PC-9 (cell line): Measurements from ENCODE around the gene CENPA. TPM values are rescaled to one million over a fixed set of nuclear protein-coding genes. Genes with fewer than 3 reads are reported as not detected.

ENCODE experiments used
- BruUV-seq: library from RNA; stranded (reverse); fragments of 400-500 nt; replicated peaks from 2 replicates; lab custom pipeline; 2021; lab: Mats Ljungman, UMichigan
- CTCF ChIA-PET: fragments of 300-600 bp; sonication (Branson Sonifier 250); formaldehyde crosslinking; loops from one replicate; lab custom pipeline; 2022; ENCODE audit warnings: antibody characterized with exemption; lab: Charles Lee
- POLR2A ChIA-PET: fragments of 300-600 bp; sonication (Branson Sonifier 250); formaldehyde crosslinking; loops from one replicate; lab custom pipeline; 2022; ENCODE audit warnings: antibody characterized with exemption; ENCODE audit not compliant: unreplicated experiment; lab: Charles Lee
- DNase-seq, 2 experiments: peaks; one replicate each; pipeline versions ENCODE4 v3.0.0 to v3.0.0-alpha.2; 2015 to 2022; ENCODE audit warnings: mixed read lengths in 1 of 2
- H2AFZ ChIP-seq: fragments of 200-600 bp; sonication (generic); 2 replicates; pipeline ENCODE4 v1.8.1; 2017; ENCODE audit warnings: antibody characterized with exemption
- H3F3A ChIP-seq: fragments of 200-600 bp; sonication (generic); 2 replicates; pipeline ENCODE4 v1.8.1; 2017; ENCODE audit warnings: antibody characterized with exemption, mild to moderate bottlenecking, low read depth; ENCODE audit not compliant: insufficient read depth
- H3K27ac ChIP-seq: fragments of 200-600 bp; sonication (generic); 2 replicates; pipeline ENCODE4 v1.6.1; 2016; ENCODE audit warnings: mixed run types
- H3K27me3 ChIP-seq: fragments of 200-600 bp; sonication (generic); 2 replicates; pipeline ENCODE4 v1.6.1; 2016; ENCODE audit warnings: low read depth, mixed run types; ENCODE audit not compliant: insufficient read depth
- H3K36me3 ChIP-seq: fragments of 200-600 bp; sonication (generic); 2 replicates; pipeline ENCODE4 v1.6.1; 2016; ENCODE audit warnings: low read depth, mixed run types
- H3K4me1 ChIP-seq: fragments of 200-600 bp; sonication (generic); replicated peaks from 2 replicates; pipeline ENCODE4 v1.6.1; 2016; ENCODE audit warnings: mixed run types; ENCODE audit not compliant: insufficient read depth
- H3K4me2 ChIP-seq: fragments of 200-600 bp; sonication (generic); 2 replicates; pipeline ENCODE4 v1.6.1; 2017; ENCODE audit warnings: mixed run types
- H3K4me3 ChIP-seq: fragments of 200-600 bp; sonication (generic); 2 replicates; pipeline ENCODE4 v1.6.1; 2016; ENCODE audit warnings: mixed run types
- H3K79me2 ChIP-seq: fragments of 200-600 bp; sonication (generic); 2 replicates; pipeline ENCODE4 v1.6.1; 2017; ENCODE audit warnings: low read depth, mixed run types
- H3K9me2 ChIP-seq: fragments of 200-600 bp; sonication (generic); 2 replicates; pipeline ENCODE4 v1.8.1; 2017; ENCODE audit warnings: mild to moderate bottlenecking; ENCODE audit not compliant: insufficient read depth
- H3K9me3 ChIP-seq: fragments of 200-600 bp; sonication (generic); 2 replicates; pipeline ENCODE4 v1.8.1; 2016; ENCODE audit warnings: low read depth; ENCODE audit not compliant: insufficient read depth
- H4K20me1 ChIP-seq: fragments of 200-600 bp; sonication (generic); 2 replicates; pipeline ENCODE4 v1.8.1; 2017; ENCODE audit not compliant: insufficient read depth
- EZH2 ChIP-seq: fragments of 200-600 bp; sonication (generic); IDR thresholded peaks from 2 replicates; pipeline ENCODE4 v1.8.0; 2017; ENCODE audit warnings: antibody characterized with exemption, low read depth
- intact Hi-C: fragments of 100-400 bp; cut with micrococcal nuclease; formaldehyde crosslinking; loops from one replicate; pipeline ENCODE4 v1.10.0; 2022; ENCODE audit not compliant: unreplicated experiment
- total RNA-seq: library from RNA; stranded (reverse); gene quantifications from 2 replicates; pipeline ENCODE4 v1.2.3, GENCODE V29; 2021
- TF ChIP-seq, protein P1 (sequence below): fragments of 200-600 bp; sonication (generic); conservative IDR thresholded peaks from 2 replicates; pipeline ENCODE4 v1.6.1; 2017; ENCODE audit warnings: mixed run types, antibody characterized with exemption, mild to moderate bottlenecking, moderate library complexity

CENPA gene
- total RNA-seq, 1 experiment from 2014 or later: 48.8 TPM

DNA sequence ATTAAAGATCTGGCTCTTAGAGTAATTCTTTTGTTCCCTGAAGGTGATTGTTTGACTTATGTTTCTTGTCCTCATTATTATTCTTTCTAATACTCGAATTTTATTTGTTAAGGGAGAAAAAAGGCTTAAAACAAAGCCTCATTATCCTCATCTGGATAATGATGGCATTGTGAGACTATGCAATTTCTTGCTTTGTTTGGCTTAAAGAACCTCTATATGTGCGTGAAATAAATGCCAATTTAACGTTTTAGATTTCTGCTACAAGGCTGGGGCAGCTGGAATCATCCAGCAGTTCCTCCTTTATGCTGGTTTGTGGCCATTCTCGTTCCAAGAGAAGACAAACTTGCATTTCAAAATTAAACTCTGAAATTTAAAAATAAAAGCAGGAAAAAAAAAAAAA lies 57.2 kb downstream of the CENPA start:
- CTCF ChIA-PET: interaction anchor here (0.6 to 0.7 kb wide), 2 partner anchors 62 to 481 kb away, joined by 3 to 5 read pairs; no protein-coding TSS in a partner anchor
- Histone ChIP-seq H3K4me2 (no peak overlapping the region), H3K4me1 (no peaks in the 10 kb centered on the region), H3K4me3 (no peak overlapping the region), H3K9me2 (no peaks in the 10 kb centered on the region), H2AFZ (no peak overlapping the region), H3K9me3 (no peaks in the 10 kb centered on the region), H3F3A (no peaks in the 10 kb centered on the region), H3K79me2 (no peaks in the 10 kb centered on the region), H4K20me1 (no peaks in the 10 kb centered on the region), H3K27ac (no peak overlapping the region), H3K36me3 (no peaks in the 10 kb centered on the region), H3K27me3 (peaks cover 30% of the 10 kb centered on the region)
- POLR2A ChIA-PET: no interaction called here
- no peak for DNase-seq
- no TSS peak for BruUV-seq
- TF ChIP-seq EZH2: no peak
- TF ChIP-seq, protein P1, sequence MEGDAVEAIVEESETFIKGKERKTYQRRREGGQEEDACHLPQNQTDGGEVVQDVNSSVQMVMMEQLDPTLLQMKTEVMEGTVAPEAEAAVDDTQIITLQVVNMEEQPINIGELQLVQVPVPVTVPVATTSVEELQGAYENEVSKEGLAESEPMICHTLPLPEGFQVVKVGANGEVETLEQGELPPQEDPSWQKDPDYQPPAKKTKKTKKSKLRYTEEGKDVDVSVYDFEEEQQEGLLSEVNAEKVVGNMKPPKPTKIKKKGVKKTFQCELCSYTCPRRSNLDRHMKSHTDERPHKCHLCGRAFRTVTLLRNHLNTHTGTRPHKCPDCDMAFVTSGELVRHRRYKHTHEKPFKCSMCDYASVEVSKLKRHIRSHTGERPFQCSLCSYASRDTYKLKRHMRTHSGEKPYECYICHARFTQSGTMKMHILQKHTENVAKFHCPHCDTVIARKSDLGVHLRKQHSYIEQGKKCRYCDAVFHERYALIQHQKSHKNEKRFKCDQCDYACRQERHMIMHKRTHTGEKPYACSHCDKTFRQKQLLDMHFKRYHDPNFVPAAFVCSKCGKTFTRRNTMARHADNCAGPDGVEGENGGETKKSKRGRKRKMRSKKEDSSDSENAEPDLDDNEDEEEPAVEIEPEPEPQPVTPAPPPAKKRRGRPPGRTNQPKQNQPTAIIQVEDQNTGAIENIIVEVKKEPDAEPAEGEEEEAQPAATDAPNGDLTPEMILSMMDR: no peak
- intact Hi-C loops: loop anchor here (10.0 kb wide), 1 partner anchor 238 kb away; no protein-coding TSS in a partner anchor

Other genes starting within 250 kb of the CENPA start
- not detected in 2 replicates for gene CIB4, start 144.7 kb upstream of the CENPA start, total RNA-seq
- 0.08 TPM in 1 of 2 replicates, not detected in the other for gene KCNK3, start 93.3 kb upstream of the CENPA start, total RNA-seq
- 28.0 and 39.1 TPM in 2 replicates for gene SLC35F6, start 21.8 kb upstream of the CENPA start, total RNA-seq
- gene DPYSL5, start 62.1 kb downstream of the CENPA start, total RNA-seq: not detected in 2 replicates
- gene MAPRE3, start 184.6 kb downstream of the CENPA start, total RNA-seq: 17.1 and 25.2 TPM in 2 replicates
- gene TMEM214, start 246.9 kb downstream of the CENPA start, total RNA-seq: 60.9 and 65.6 TPM in 2 replicates